HG02981 (cell line): ENCODE data around the gene PRMT6.
"Not testable (repeated sequence)": the region's sequence is repeated elsewhere in the genome, so short reads cannot be mapped to it uniquely, and the experiment has no call there.

Experiments
- ATAC-seq: cut with Tn5 transposase; IDR thresholded peaks from one replicate; pipeline ENCODE4 v1.9.1; 2021; ENCODE audit warnings: mild to moderate bottlenecking, moderate library complexity; ENCODE audit not compliant: unreplicated experiment

Gene PRMT6

DNA sequence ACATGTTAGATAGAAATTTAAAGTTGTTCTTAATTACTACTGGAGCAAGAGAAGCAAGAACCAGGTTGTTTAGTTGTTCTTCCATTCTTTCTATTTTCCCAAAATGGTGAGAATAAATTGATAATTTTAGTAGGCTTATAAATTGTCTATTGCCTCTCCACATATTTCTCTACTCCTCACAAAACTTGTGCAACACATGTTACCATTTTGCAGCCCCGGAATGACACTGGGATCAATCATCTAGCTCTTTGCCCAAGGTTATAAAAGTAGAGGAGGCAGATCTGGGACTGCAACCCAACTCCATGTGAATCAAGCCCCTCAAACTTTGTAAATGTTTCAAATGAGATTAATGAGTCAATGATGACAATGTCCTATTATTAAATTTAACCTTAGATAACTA lies 34.9 kb downstream of the PRMT6 start:
- no peak for ATAC-seq

DNA sequence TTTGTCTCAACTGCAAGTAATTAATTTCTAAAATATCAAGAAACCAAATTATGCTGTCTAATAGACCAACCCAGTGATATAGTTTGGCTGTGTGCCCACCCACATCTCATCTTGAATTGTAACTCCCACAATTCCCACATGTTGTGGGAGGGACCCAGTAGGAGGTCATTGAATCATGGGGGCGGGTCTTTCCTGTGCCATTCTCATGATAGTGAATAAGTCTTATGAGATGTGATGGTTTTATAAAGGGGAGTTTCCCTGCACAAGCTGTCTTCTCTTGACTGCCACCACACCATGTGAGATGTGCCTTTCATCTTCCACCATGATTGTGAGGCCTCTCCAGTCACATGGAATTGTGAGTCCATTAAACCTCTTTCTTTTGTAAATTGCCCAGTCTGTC lies 36.9 kb downstream of the PRMT6 start:
- not testable (repeated sequence) for ATAC-seq

DNA sequence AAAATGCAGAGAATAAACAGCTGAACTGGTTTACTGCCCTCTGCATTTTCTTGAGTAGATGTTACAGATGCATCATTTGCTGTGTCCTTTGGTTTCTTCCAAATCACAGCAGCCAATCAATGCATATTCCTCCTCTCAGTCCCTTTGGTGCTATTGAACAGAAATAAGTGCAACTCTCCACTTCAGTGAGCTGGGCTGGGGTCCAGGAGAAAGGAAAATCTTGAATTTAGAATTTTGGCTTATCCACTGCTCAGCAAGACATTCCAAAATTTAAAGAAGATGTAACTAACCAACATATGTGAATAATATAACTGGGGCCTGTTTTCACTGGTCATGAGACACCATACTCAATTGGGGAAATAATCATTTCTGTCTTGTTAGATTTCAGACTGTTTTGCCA lies 39.2 kb downstream of the PRMT6 start:
- ATAC-seq: no peak

DNA sequence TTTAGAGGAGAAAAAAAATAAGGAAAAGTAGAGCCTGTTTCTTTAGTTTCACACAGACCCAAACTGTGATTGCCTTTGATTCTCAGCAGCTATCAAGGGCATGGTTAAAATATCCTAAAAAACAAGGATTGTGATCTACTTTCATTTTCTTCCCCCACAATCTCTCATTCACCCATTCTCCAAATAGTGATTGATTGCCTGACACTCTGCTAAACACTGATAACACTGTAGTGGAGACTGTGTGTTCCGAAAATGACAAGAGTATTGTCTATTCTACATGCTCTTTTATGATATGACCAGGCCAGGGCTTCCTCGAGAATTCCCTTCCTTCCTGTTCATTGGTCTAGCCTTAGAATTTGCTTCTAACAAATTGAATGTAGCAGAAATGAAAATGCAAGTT lies 40.2 kb downstream of the PRMT6 start:
- ATAC-seq: no peak

DNA sequence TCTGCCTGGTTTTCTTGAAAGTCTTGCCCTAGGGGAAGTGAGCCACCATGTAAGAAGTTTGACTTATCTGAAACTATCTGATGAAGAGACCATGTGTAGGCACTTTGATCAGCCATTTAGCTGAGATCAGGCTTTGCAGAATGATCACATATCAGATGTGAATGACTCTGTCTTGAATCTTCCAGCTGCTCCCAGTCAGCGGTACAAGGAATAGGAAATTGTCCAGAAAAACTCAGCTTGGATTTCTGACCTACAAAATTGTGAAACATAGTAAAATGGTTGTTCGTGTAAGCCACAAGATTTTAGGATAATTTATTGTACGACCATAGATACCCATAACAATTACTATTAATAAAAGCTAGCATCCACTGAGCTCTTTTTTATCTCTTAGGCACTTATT lies 42.5 kb downstream of the PRMT6 start:
- no peak for ATAC-seq

DNA sequence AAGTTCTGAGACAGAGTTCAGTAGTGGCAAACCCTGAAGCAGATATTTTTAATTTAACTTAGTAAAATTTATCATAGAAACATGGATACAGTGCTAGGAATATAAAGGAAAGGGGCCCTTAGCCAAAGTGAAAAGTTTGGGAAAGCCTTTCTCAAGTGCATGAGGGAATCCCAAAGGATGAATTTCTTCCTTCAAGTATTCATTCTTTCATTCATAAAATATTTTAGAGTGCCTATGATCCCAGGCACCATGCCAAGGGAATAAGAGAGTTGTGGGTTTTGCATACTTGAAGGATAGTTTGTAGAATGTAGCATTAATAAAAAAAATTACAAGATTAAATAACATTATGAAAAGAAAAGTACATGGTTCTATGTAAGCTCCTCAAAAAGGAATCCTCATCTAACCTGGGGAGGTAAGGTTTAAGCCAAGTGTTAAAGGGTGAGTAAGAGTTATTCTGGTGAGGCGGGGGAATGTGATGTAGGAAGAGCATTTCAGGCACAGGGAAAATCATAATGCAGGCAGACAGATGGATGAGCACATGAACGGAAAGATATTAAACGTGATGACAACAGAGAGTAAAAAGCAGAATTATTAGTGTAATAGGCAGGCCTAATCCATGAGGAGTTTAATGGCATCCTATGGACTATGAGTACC lies 44.0 kb downstream of the PRMT6 start:
- ATAC-seq: no peak

DNA sequence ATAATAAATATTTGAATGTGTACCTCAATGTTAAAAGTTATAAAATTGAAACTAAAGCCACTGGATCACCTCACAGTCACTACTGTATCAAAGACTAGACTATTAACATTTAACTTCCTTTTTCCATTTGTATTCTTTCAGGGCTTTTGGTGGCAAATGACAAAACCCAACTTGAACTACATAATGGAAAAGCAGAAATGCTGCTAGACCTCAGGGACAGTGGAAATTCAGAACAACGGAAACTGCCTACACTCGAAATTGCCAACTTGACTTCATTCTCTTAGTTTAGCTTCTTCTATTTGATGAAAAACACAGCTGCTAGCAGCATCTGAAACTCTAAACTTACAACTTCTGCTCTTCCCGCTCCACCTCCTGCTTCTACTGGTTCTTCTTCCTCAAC lies 49.4 kb downstream of the PRMT6 start:
- no peak for ATAC-seq
